Neural progenitor cell (in vitro differentiated cells): Measurements from ENCODE around the gene ACKR2. TPM values are rescaled to one million over a fixed set of nuclear protein-coding genes. Genes with fewer than 3 reads are reported as not detected.
"Not testable (repeated sequence)": the region's sequence is repeated elsewhere in the genome, so short reads cannot be mapped to it uniquely, and the experiment has no call there.

Experiments used
- DNase-seq: peaks from one replicate; pipeline ENCODE4 v3.0.0-alpha.2; 2016; ENCODE audit warnings: low spot score
- H2AFZ ChIP-seq: fragments of 200-600 bp; sonication (generic); replicated peaks from 2 replicates; pipeline ENCODE4 v1.6.1; 2016; ENCODE audit warnings: antibody characterized with exemption
- H3F3A ChIP-seq: fragments of 200-600 bp; sonication (generic); 2 replicates; pipeline ENCODE4 v1.6.1; 2016; ENCODE audit warnings: antibody characterized with exemption, low read depth
- H3K27ac ChIP-seq: fragments of 200-600 bp; sonication (generic); 2 replicates; pipeline ENCODE4 v1.5.1; 2016; ENCODE audit warnings: mild to moderate bottlenecking
- H3K27me3 ChIP-seq: fragments of 200-600 bp; sonication (generic); 2 replicates; pipeline ENCODE4 v1.6.1; 2016; ENCODE audit warnings: mild to moderate bottlenecking, moderate library complexity
- H3K36me3 ChIP-seq: fragments of 200-600 bp; sonication (generic); 2 replicates; pipeline ENCODE4 v1.5.1; 2016
- H3K4me1 ChIP-seq: fragments of 200-600 bp; sonication (generic); 2 replicates; pipeline ENCODE4 v1.6.1; 2016; ENCODE audit warnings: mixed run types
- H3K4me2 ChIP-seq: fragments of 200-600 bp; sonication (generic); 2 replicates; pipeline ENCODE4 v1.6.1; 2016
- H3K4me3 ChIP-seq: fragments of 200-600 bp; sonication (generic); 2 replicates; pipeline ENCODE4 v1.5.1; 2016
- H3K79me2 ChIP-seq: fragments of 200-600 bp; sonication (generic); 2 replicates; pipeline ENCODE4 v1.6.1; 2016; ENCODE audit warnings: low read depth
- H3K9ac ChIP-seq: fragments of 200-600 bp; sonication (generic); 2 replicates; pipeline ENCODE4 v1.6.1; 2016
- H3K9me3 ChIP-seq: fragments of 200-600 bp; sonication (generic); 2 replicates; pipeline ENCODE4 v1.5.1; 2016; ENCODE audit warnings: low read depth
- H4K20me1 ChIP-seq: fragments of 200-600 bp; sonication (generic); 2 replicates; pipeline ENCODE4 v1.6.1; 2016; ENCODE audit warnings: low read depth
- H3K27ac Mint-ChIP-seq: 3 replicates; pipeline ENCODE4 v1.8.0; 2021; ENCODE audit warnings: mixed read lengths
- H3K27me3 Mint-ChIP-seq: 2 replicates; pipeline ENCODE4 v1.8.0; 2022; ENCODE audit warnings: low read depth, mild to moderate bottlenecking, inconsistent platforms, moderate library complexity, mixed read lengths; ENCODE audit not compliant: insufficient read depth
- H3K36me3 Mint-ChIP-seq: 3 replicates; pipeline ENCODE4 v1.8.0; 2021; ENCODE audit warnings: mixed read lengths
- H3K4me1 Mint-ChIP-seq: 3 replicates; pipeline ENCODE4 v1.8.0; 2021; ENCODE audit warnings: mixed read lengths
- H3K4me3 Mint-ChIP-seq: 3 replicates; pipeline ENCODE4 v1.8.0; 2021; ENCODE audit warnings: mild to moderate bottlenecking, moderate library complexity, mixed read lengths
- H3K9me3 Mint-ChIP-seq: 3 replicates; pipeline ENCODE4 v1.8.0; 2020; ENCODE audit warnings: mixed read lengths
- EZH2 ChIP-seq: fragments of 200-600 bp; sonication (generic); IDR thresholded peaks from 2 replicates; pipeline ENCODE4 v1.6.1; 2017; ENCODE audit warnings: antibody characterized with exemption, mild to moderate bottlenecking, moderate library complexity
- EZH2phosphoT487 ChIP-seq: fragments of 200-600 bp; sonication (generic); IDR thresholded peaks from 2 replicates; pipeline ENCODE4 v1.6.1; 2017; ENCODE audit warnings: antibody characterized with exemption
- total RNA-seq: library from RNA; depleted of rRNA; stranded (reverse); fragments of >200 nt; gene quantifications from 2 replicates; pipeline ENCODE4 v1.2.3, GENCODE V29; 2015; ENCODE audit warnings: low replicate concordance
- TF ChIP-seq, protein P1 (sequence below): fragments of 200-600 bp; sonication (generic); IDR thresholded peaks from 2 replicates; pipeline ENCODE4 v1.5.1; 2017; ENCODE audit warnings: antibody characterized with exemption, mild to moderate bottlenecking

The ACKR2 gene
- total RNA-seq, 1 donor from 2014 or later: not detected

DNA sequence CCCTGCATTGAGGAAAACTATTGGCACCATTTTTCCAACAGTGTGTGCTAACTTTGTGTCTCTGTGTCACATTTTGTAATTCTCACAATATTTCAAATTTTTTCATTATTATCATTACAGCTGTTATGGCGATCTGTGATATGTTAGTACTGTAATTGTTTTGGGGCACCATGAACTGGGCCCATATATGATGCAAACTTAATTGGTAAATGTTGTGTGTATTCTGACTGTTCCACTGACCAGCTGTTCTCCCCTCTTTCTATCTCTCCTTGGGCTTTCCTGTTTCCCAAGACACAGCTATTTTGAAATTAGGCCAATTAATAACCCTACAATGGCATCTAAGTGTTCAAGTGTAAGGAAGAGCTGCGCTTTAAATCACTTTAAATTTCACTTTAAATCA, 68.6 kb downstream of the ACKR2 start:
- no peaks in the 10 kb centered on the region for H3K9me3 ChIP-seq
- no peak for TF ChIP-seq EZH2phosphoT487
- no peak for TF ChIP-seq EZH2
- TF ChIP-seq, protein P1, sequence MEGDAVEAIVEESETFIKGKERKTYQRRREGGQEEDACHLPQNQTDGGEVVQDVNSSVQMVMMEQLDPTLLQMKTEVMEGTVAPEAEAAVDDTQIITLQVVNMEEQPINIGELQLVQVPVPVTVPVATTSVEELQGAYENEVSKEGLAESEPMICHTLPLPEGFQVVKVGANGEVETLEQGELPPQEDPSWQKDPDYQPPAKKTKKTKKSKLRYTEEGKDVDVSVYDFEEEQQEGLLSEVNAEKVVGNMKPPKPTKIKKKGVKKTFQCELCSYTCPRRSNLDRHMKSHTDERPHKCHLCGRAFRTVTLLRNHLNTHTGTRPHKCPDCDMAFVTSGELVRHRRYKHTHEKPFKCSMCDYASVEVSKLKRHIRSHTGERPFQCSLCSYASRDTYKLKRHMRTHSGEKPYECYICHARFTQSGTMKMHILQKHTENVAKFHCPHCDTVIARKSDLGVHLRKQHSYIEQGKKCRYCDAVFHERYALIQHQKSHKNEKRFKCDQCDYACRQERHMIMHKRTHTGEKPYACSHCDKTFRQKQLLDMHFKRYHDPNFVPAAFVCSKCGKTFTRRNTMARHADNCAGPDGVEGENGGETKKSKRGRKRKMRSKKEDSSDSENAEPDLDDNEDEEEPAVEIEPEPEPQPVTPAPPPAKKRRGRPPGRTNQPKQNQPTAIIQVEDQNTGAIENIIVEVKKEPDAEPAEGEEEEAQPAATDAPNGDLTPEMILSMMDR: no peak
- no peaks in the 10 kb centered on the region for H3K9me3 Mint-ChIP-seq
- no peaks in the 10 kb centered on the region for H3K79me2 ChIP-seq
- H3K4me1 ChIP-seq: no peaks in the 10 kb centered on the region
- H3K4me1 Mint-ChIP-seq: peaks cover 8% of the 10 kb centered on the region
- H3K36me3 Mint-ChIP-seq: no peaks in the 10 kb centered on the region
- DNase-seq: no peak
- H3K4me3 Mint-ChIP-seq: no peak overlapping the region
- H3K36me3 ChIP-seq: no peaks in the 10 kb centered on the region
- H3F3A ChIP-seq: no peaks in the 10 kb centered on the region
- peaks cover 8% of the 10 kb centered on the region for H3K27me3 Mint-ChIP-seq
- no peak overlapping the region for H3K4me2 ChIP-seq
- H4K20me1 ChIP-seq: no peaks in the 10 kb centered on the region
- H3K27ac Mint-ChIP-seq: no peak overlapping the region
- no peak overlapping the region for H3K27ac ChIP-seq
- peaks cover 4% of the 10 kb centered on the region for H3K27me3 ChIP-seq
- H2AFZ ChIP-seq: no peak overlapping the region
- no peak overlapping the region for H3K4me3 ChIP-seq
- no peak overlapping the region for H3K9ac ChIP-seq

DNA sequence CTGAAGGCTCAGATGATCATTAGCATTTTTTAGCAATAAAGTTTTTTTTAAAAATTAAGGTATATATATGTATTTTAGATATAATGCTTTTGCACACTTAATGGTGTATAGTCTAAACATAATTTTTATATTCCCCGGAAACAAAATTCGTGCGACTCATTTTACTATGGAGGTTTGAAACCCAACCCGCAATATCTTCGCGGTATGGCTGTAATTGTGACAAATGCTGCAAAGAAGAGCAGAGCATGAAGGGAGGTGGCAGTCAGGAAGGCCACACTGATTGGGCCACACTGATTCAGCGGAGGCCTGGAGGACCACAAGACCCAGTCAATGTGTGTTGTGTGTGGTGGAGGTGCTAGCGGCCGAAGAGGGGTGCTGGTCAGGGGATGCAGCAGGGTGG, 70.9 kb downstream of the ACKR2 start:
- no peak for DNase-seq
- Histone ChIP-seq H3K79me2 (no peaks in the 10 kb centered on the region), H3F3A (no peaks in the 10 kb centered on the region), H4K20me1 (no peaks in the 10 kb centered on the region), H3K9me3 (no peaks in the 10 kb centered on the region), H3K4me2 (peak overlapping the region; percentile 80), H3K27ac (no peak overlapping the region), H3K4me1 (no peaks in the 10 kb centered on the region), H3K27me3 (peaks cover 4% of the 10 kb centered on the region), H2AFZ (peak overlapping the region; percentile 97), H3K36me3 (no peaks in the 10 kb centered on the region), H3K4me3 (peak overlapping the region; percentile 53), H3K9ac (no peak overlapping the region)
- TF ChIP-seq EZH2 (no peak), EZH2phosphoT487 (no peak)
- TF ChIP-seq, protein P1: no peak
- H3K9me3 Mint-ChIP-seq: no peaks in the 10 kb centered on the region
- H3K4me3 Mint-ChIP-seq: peak overlapping the region; percentile 70
- no peaks in the 10 kb centered on the region for H3K36me3 Mint-ChIP-seq
- H3K27me3 Mint-ChIP-seq: peaks cover 6% of the 10 kb centered on the region
- H3K27ac Mint-ChIP-seq: no peak overlapping the region
- peaks cover 8% of the 10 kb centered on the region for H3K4me1 Mint-ChIP-seq

DNA sequence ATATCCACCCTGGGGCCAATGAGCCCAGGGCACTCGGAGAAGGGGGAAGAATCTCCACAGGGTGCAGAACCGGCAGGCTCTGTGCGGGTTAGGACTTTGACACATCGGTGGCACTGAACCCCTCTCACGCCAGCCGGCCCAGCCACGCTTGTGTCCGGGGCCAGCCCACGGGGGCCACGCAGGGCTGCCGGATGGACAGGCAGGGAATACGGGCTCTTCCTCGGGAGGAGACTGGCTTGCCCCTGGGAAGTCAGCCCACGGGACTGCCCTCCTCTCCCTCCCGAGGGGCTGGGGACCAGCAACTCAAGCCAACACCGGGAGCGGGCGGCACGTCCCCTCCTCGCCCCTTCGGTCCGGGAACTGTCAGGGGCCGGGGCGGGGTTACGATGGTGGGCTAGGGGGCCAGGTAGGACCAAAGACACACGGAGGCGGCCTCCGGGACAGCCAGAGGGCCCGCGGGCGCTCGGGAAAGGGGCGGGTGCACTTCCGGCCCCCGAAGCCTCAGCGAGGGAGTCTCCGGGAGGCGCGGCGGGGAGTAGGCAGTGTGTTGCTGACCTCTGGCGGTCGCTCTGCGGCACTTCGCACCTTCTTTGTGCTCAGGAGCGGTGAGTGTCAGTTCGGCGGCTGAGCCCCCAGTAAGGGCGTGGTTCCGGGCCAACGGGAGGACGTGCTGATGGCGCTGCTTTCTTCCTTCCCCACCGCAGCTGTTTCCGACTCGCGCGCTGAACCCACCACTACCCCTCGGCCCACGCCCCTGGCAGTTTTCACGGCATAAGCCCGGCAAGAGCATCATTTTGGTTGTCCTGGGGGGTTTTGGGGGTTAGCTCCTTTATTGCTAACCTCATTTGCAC, 71.6 kb downstream of the ACKR2 start:
- peak; percentile 94 for DNase-seq
- no peaks in the 10 kb centered on the region for H3K36me3 Mint-ChIP-seq
- peaks cover 8% of the 10 kb centered on the region for H3K4me1 Mint-ChIP-seq
- Histone ChIP-seq H3K9ac (no peak overlapping the region), H3K4me2 (peak overlapping the region; percentile 80), H4K20me1 (no peaks in the 10 kb centered on the region), H3K27ac (no peak overlapping the region), H2AFZ (peak overlapping the region; percentile 97), H3K27me3 (peaks cover 4% of the 10 kb centered on the region), H3K9me3 (no peaks in the 10 kb centered on the region), H3K79me2 (no peaks in the 10 kb centered on the region), H3F3A (no peaks in the 10 kb centered on the region), H3K4me3 (peak overlapping the region; percentile 53), H3K36me3 (no peaks in the 10 kb centered on the region), H3K4me1 (no peaks in the 10 kb centered on the region)
- H3K9me3 Mint-ChIP-seq: no peaks in the 10 kb centered on the region
- TF ChIP-seq EZH2 (peak; percentile 26), EZH2phosphoT487 (no peak)
- TF ChIP-seq, protein P1: peak; percentile 82
- H3K27ac Mint-ChIP-seq: peak overlapping the region; percentile 29
- H3K27me3 Mint-ChIP-seq: peaks cover 6% of the 10 kb centered on the region
- peak overlapping the region; percentile 85 for H3K4me3 Mint-ChIP-seq

DNA sequence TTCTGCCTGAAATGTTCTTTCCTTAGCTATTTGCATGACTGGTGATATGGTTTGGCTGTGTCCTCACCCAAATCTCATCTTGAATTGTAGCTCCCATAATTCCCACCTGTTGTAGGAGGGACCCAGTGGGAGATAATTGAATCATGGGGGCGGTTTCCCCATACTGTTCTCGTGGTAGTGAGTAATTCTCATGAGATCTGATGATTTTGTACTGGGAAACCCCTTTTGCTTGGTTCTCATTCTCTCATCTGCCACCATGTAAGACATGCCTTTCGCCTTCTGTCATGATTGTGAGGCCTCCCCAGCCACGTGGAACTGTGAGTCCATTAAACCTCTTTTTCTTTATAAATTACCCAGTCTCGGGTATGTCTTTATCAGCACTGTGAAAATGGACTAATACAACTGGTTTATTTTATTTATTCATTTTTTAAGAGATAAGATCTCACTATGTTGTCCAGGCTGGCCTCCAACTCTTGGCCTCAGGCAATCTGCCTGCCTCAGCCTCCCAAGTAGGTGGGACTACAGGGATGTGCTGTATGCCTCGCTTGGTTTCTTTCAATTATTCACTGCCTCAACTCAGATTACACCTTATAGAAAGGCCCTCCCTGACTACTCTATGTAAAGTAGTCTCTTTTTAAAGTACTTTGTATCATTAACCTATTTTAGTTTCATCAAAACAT, 74.1 kb downstream of the ACKR2 start:
- H2AFZ ChIP-seq, H3F3A ChIP-seq, H3K9ac ChIP-seq, H3K27me3 Mint-ChIP-seq, H3K27ac ChIP-seq, H3K4me2 ChIP-seq, H4K20me1 ChIP-seq, H3K9me3 ChIP-seq, H3K27ac Mint-ChIP-seq, H3K9me3 Mint-ChIP-seq, H3K4me1 ChIP-seq, H3K27me3 ChIP-seq, H3K4me1 Mint-ChIP-seq, H3K4me3 ChIP-seq, H3K79me2 ChIP-seq, H3K4me3 Mint-ChIP-seq, DNase-seq, H3K36me3 ChIP-seq, H3K36me3 Mint-ChIP-seq: not testable (repeated sequence)
